NT2/D1 (cell line): ENCODE data around the gene MANSC4.

Experiments used
- SUZ12 ChIP-seq: IDR thresholded peaks from 2 replicates; pipeline ENCODE4 v1.6.1; 2011; ENCODE audit not compliant: insufficient read length, insufficient read depth; ENCODE audit errors: extremely low read depth
- YY1 ChIP-seq: IDR thresholded peaks from 2 replicates; pipeline ENCODE4 v1.6.1; 2011; ENCODE audit not compliant: insufficient read length, insufficient read depth
- ZNF274 ChIP-seq: IDR thresholded peaks from 2 replicates; pipeline ENCODE4 v1.6.1; 2011; ENCODE audit warnings: mild to moderate bottlenecking, low read depth, low read length

DNA sequence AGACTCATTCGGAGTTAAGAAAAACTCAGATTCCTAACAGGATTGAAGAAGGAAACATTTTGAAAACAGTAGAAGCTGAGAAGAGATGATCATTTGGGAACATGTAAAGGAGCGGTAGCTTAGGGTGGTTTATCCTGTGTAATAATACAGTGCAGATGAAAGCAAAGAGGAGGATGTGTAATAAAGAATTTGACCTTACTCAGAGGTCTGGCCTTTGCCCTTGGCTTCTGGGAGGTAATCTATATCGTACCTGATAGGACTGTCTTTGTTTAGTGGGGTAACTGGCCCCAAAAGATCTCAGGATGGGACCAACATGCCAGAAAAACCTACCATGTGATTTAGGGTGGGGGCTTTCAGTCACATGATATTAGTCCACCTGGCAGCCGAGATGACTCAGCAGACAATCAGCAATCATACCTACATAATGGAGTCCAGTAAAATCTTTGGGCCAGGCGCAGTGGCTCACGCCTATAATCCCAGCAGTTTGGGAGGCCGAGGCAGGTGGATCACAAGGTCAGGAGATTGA lies 23.3 kb downstream of the MANSC4 start:
- TF ChIP-seq YY1 (no peak), ZNF274 (no peak), SUZ12 (no peak)
